Adrenal gland (tissue), 12 donors: ENCODE measurements around the gene BUD23. TPM values are rescaled to one million over a fixed set of nuclear protein-coding genes. Genes with fewer than 3 reads are reported as not detected.

Experiments used
- DNase-seq, 7 donors: peaks; one replicate each; pipeline ENCODE4 v3.0.0-alpha.2; 2019 to 2020
- H3K27ac ChIP-seq, 5 donors: fragments of 200-600 bp; sonication (generic) in 4 of 5; 1 replicate in 3 of 5; 2 replicates in 2 of 5; pipeline versions ENCODE4 v1.5.1 to v1.8.0; 2016 to 2020; ENCODE audit warnings: mild to moderate bottlenecking in 1 of 5
- H3K27me3 ChIP-seq: fragments of 200-600 bp; 2 replicates; pipeline ENCODE4 v1.8.0; 2021
- H3K36me3 ChIP-seq, 2 donors: fragments of 200-600 bp; replicated peaks in 1 of 2; 1 replicate in 1 of 2; 2 replicates in 1 of 2; pipeline versions ENCODE4 v1.5.1 to v1.8.0; 2018 to 2022
- H3K4me1 ChIP-seq, 2 donors: fragments of 200-600 bp; replicated peaks in 1 of 2; 1 replicate in 1 of 2; 2 replicates in 1 of 2; pipeline versions ENCODE4 v1.5.1 to v1.8.0; 2018 to 2021
- H3K4me3 ChIP-seq, 4 donors: fragments of 200-600 bp; sonication (generic) in 3 of 4; one replicate each; pipeline ENCODE4 v1.5.1; 2016 to 2018
- H3K9me3 ChIP-seq, 3 donors: fragments of 200-600 bp; sonication (generic) in 1 of 3; replicated peaks in 1 of 3; 1 replicate in 2 of 3; 2 replicates in 1 of 3; pipeline versions ENCODE4 v1.5.1 to v1.8.0; 2016 to 2021
- CTCF ChIP-seq, 6 experiments: fragments of 450-650 bp in 4 of 6; fragments of 200-600 bp in 2 of 6; sonication (generic) in 1 of 6; IDR thresholded peaks; 1 replicate in 5 of 6; 2 replicates in 1 of 6; pipeline versions ENCODE4 v1.5.1 to v1.8.0; 2016 to 2021; ENCODE audit warnings: antibody characterized with exemption in 6 of 6, mild to moderate bottlenecking in 2 of 6, moderate library complexity in 1 of 6
- POLR2A ChIP-seq, 2 donors: fragments of 450-650 bp; IDR thresholded peaks; one replicate each; pipeline ENCODE4 v1.6.1; 2017; ENCODE audit warnings: antibody characterized with exemption in 2 of 2, mild to moderate bottlenecking in 2 of 2, moderate library complexity in 1 of 2
- WGBS, 4 donors: extraction: QIAGEN DNeasy Blood & Tissue Kit in 2 of 4; methylation state at CpG; one replicate each; pipeline versions ENCODE4 v1.1.5 to v1.1.7; 2013 to 2017; 5-methylcytosine and 5-hydroxymethylcytosine counted together
- intact Hi-C, 2 donors: fragments of 100-400 bp; cut with DNase I; formaldehyde crosslinking; loops; one replicate each; pipeline versions ENCODE4 v1.14.1 to v1.15.0; 2022 to 2023
- polyA plus RNA-seq, 3 donors: library from polyadenylated mRNA; stranded (reverse); fragments of 200-250 nt in 2 of 3; fragments of 350-450 nt in 1 of 3; fragmentation: Illumina TruSeq in 1 of 3; extraction: RNeasy Lipid Tissue Mini Kit (QIAGEN cat#74804) in 1 of 3; gene quantifications; one replicate each; pipeline ENCODE4 v1.2.3, GENCODE V29; 2013 to 2014
- total RNA-seq, 9 donors: library from RNA; depleted of rRNA in 4 of 9; stranded (reverse); fragments of >200 nt in 4 of 9; fragments of 120-200 nt in 1 of 9; fragmentation: NEBNext Ultra II Directional in 1 of 9; extraction: Animal tissue kit (Norgen Biotek cat#: 25700) in 1 of 9; gene quantifications; one replicate each; pipeline versions ENCODE4 v1.1.0 to v1.2.4, GENCODE V29; 2013 to 2023
- donor health status: healthy with polysubstance abuse.
- donor health status: Bipolar disorder and iron deficiency.
- donor health status: DM: yes; HTN: yes; CAD: no.
- donor health status: DM: no; HTN: no; CAD: no.
- donor health status: DM: no; HTN: no; CAD: no.
- donor health status: DM: yes; HTN: yes; CAD: no.

BUD23 gene
- total and polyA plus RNA-seq, 12 donors: 34.7 to 123 (median 64.5) TPM

- Histone ChIP-seq H3K27ac (no peak overlapping the region), H3K4me3 (no peak overlapping the region), H3K36me3 (no peaks in the 10 kb centered on the region), H3K9me3 (no peaks in the 10 kb centered on the region), H3K4me1 (no peaks in the 10 kb centered on the region), H3K27me3 (peaks cover 4% of the 10 kb centered on the region)
- WGBS, 4 donors: 50 to 66% (median 60%) methylated on average over 3 of the region's 3 CpGs
- no peak for TF ChIP-seq POLR2A (IDR thresholded peaks at IDR 0.05)
- TF ChIP-seq CTCF (IDR thresholded peaks at IDR 0.05): no peak
- intact Hi-C loops: loop anchor here in 1 of 2 donors (5.0 kb wide), 1 partner anchor 121 kb away; no protein-coding TSS in a partner anchor
- DNase-seq: no peak
These were observed 44.6 kb downstream of the BUD23 start for GRCh38 chr7:73727952-73728351.

GRCh38 chr7:73728551-73728950 lies 45.2 kb downstream of the BUD23 start:
- no peak for DNase-seq
- H3K27me3 ChIP-seq: peaks cover 4% of the 10 kb centered on the region
- H3K4me1 ChIP-seq: no peaks in the 10 kb centered on the region
- H3K9me3 ChIP-seq: no peaks in the 10 kb centered on the region
- H3K36me3 ChIP-seq: no peaks in the 10 kb centered on the region
- TF ChIP-seq POLR2A (IDR thresholded peaks at IDR 0.05) (no peak), CTCF (IDR thresholded peaks at IDR 0.05) (no peak)
- WGBS, 4 donors: 39 to 61% (median 52%) methylated on average over 5 of the region's 5 CpGs
- intact Hi-C loops: loop anchor here in 1 of 2 donors (5.0 kb wide), 1 partner anchor 121 kb away; no protein-coding TSS in a partner anchor
- no peak overlapping the region for H3K4me3 ChIP-seq
- H3K27ac ChIP-seq: no peak overlapping the region

GRCh38 chr7:73730485-73730884 lies 47.1 kb downstream of the BUD23 start:
- TF ChIP-seq POLR2A (IDR thresholded peaks at IDR 0.05): no peak
- TF ChIP-seq CTCF (IDR thresholded peaks at IDR 0.05): no peak
- peaks cover 0 to under 1% of the 10 kb centered on the region in 2 donors for H3K36me3 ChIP-seq
- intact Hi-C loops: no loop called here
- H3K27ac ChIP-seq: no peak overlapping the region
- H3K4me3 ChIP-seq: no peak overlapping the region
- 7 to 17% (median 13%) methylated on average over 3 of the region's 3 CpGs for WGBS, 4 donors
- no peaks in the 10 kb centered on the region for H3K4me1 ChIP-seq
- no peak for DNase-seq
- H3K27me3 ChIP-seq: peaks cover 4% of the 10 kb centered on the region
- no peaks in the 10 kb centered on the region for H3K9me3 ChIP-seq

- TF ChIP-seq CTCF (IDR thresholded peaks at IDR 0.05): no peak
- TF ChIP-seq POLR2A (IDR thresholded peaks at IDR 0.05): no peak
- intact Hi-C loops: no loop called here
- H3K27ac ChIP-seq: no peak overlapping the region
- peaks cover 0 to 7% of the 10 kb centered on the region in 2 donors for H3K36me3 ChIP-seq
- H3K27me3 ChIP-seq: no peaks in the 10 kb centered on the region
- WGBS, 4 donors: 29 to 79% (median 52%) methylated on average over 2 of the region's 2 CpGs
- no peaks in the 10 kb centered on the region for H3K9me3 ChIP-seq
- H3K4me3 ChIP-seq: no peak overlapping the region
- no peak for DNase-seq
- H3K4me1 ChIP-seq: peaks cover 0 to 1% of the 10 kb centered on the region in 2 donors
These were observed 49.0 kb downstream of the BUD23 start for GRCh38 chr7:73732397-73732796.
